Naive thymus-derived CD4-positive, alpha-beta T cell (primary cell): ENCODE measurements around the gene PARP9. TPM values are rescaled to one million over a fixed set of nuclear protein-coding genes. Genes with fewer than 3 reads are reported as not detected.

Source experiments
- ATAC-seq: fragments of 150-1000 bp; cut with Tn5 transposase; 2 replicates; pipeline ENCODE4 v1.10.0; 2021; ENCODE audit warnings: mild to moderate bottlenecking, moderate library complexity
- CTCF ChIA-PET: fragments of 350-600 bp; sonication (Branson Sonifier 250); formaldehyde crosslinking; loops from one replicate; lab custom pipeline; 2021; ENCODE audit warnings: antibody characterized with exemption; lab: Charles Lee
- POLR2A ChIA-PET: fragments of 350-600 bp; sonication (Branson Sonifier 250); formaldehyde crosslinking; loops from one replicate; lab custom pipeline; 2021; ENCODE audit warnings: antibody characterized with exemption, inconsistent platforms; lab: Charles Lee
- DNase-seq, 9 donors: peaks; one replicate each; pipeline versions ENCODE4 v3.0.0 to v3.0.0-alpha.2; 2020 to 2022; ENCODE audit warnings: mixed read lengths in 1 of 9
- H3K27ac ChIP-seq: one replicate; pipeline ENCODE4 v1.7.0; 2013; ENCODE audit warnings: mild to moderate bottlenecking, low read depth, low read length, moderate library complexity
- H3K27me3 ChIP-seq, 2 donors: one replicate each; pipeline ENCODE4 v1.7.0; 2013; ENCODE audit warnings: low read length in 2 of 2, mild to moderate bottlenecking in 2 of 2, moderate library complexity in 2 of 2; ENCODE audit not compliant: control insufficient read depth in 2 of 2, insufficient read depth in 2 of 2
- H3K36me3 ChIP-seq, 3 experiments: 1 replicate in 2 of 3; 2 replicates in 1 of 3; pipeline ENCODE4 v1.7.0; 2013; ENCODE audit warnings: low read length in 3 of 3, mild to moderate bottlenecking in 3 of 3, moderate library complexity in 1 of 3; ENCODE audit not compliant: insufficient read depth in 3 of 3, control insufficient read depth in 2 of 3
- H3K4me1 ChIP-seq, 2 donors: one replicate each; pipeline ENCODE4 v1.7.0; 2013; ENCODE audit warnings: low read length in 2 of 2, mild to moderate bottlenecking in 2 of 2, moderate library complexity in 1 of 2; ENCODE audit not compliant: control insufficient read depth in 2 of 2, insufficient read depth in 2 of 2
- H3K4me3 ChIP-seq: 2 replicates; pipeline ENCODE4 v1.7.0; 2013; ENCODE audit warnings: mild to moderate bottlenecking, low read length
- H3K9me3 ChIP-seq, 3 experiments: 1 replicate in 2 of 3; 2 replicates in 1 of 3; pipeline ENCODE4 v1.7.0; 2013; ENCODE audit warnings: low read length in 3 of 3; ENCODE audit not compliant: control insufficient read depth in 2 of 3
- H3K27ac Mint-ChIP-seq, 9 donors: one replicate each; pipeline ENCODE4 v1.8.0; 2020 to 2022; ENCODE audit warnings: mixed read lengths in 9 of 9, mild to moderate bottlenecking in 8 of 9, moderate library complexity in 5 of 9, inconsistent platforms in 2 of 9
- H3K27me3 Mint-ChIP-seq, 5 donors: one replicate each; pipeline ENCODE4 v1.8.0; 2021 to 2022; ENCODE audit warnings: mixed read lengths in 5 of 5, mild to moderate bottlenecking in 1 of 5
- H3K36me3 Mint-ChIP-seq, 5 donors: one replicate each; pipeline ENCODE4 v1.8.0; 2020 to 2022; ENCODE audit warnings: mixed read lengths in 5 of 5, mild to moderate bottlenecking in 3 of 5, inconsistent platforms in 1 of 5
- H3K4me1 Mint-ChIP-seq, 7 donors: one replicate each; pipeline ENCODE4 v1.8.0; 2020 to 2022; ENCODE audit warnings: mixed read lengths in 7 of 7, mild to moderate bottlenecking in 3 of 7, inconsistent platforms in 1 of 7
- H3K4me3 Mint-ChIP-seq, 10 donors: one replicate each; pipeline ENCODE4 v1.8.0; 2020 to 2022; ENCODE audit warnings: mild to moderate bottlenecking in 10 of 10, mixed read lengths in 10 of 10, moderate library complexity in 6 of 10, inconsistent platforms in 2 of 10
- H3K9me3 Mint-ChIP-seq, 11 donors: one replicate each; pipeline ENCODE4 v1.8.0; 2020 to 2022; ENCODE audit warnings: mixed read lengths in 11 of 11, mild to moderate bottlenecking in 4 of 11, inconsistent platforms in 1 of 11, moderate library complexity in 1 of 11
- intact Hi-C, 2 donors: fragments of 100-400 bp; cut with micrococcal nuclease; formaldehyde crosslinking; loops; one replicate each; pipeline ENCODE4 v1.15.1; 2023
- polyA plus RNA-seq, 2 donors: library from polyadenylated mRNA; unstranded; fragments of 300-500 nt; fragmentation: Illumina TruSeq; gene quantifications; one replicate each; pipeline ENCODE4 v1.2.3, GENCODE V29; 2021
- total RNA-seq, 6 experiments: library from RNA in 5 of 6; stranded (reverse) in 5 of 6; gene quantifications; 1 replicate in 5 of 6; 2 replicates in 1 of 6; pipeline ENCODE4 v1.2.3 and lab custom pipeline; 2021 to 2026

Gene PARP9
- total RNA-seq (100 to 1,000 TPM in 1 of 5 experiments, 10 to 100 TPM in 4; 17.6 to 165 (median 24.4) TPM), polyA plus RNA-seq (10 to 100 TPM; 22.4 to 39.0 TPM), total RNA-seq (lab: John Stamatoyannopoulos, UW) (45.8 reads per million, percentile 69 among the genes with 10 or more reads in this experiment)

GRCh38 chr3:122564155-122564912, at the start of gene PARP9, which contains the start of gene DTX3L:
Gene PARP9 (minus strand): TSS chr3:122564300. CDS start chr3:122559620, 4,680 bp downstream.
Gene DTX3L (plus strand): TSS chr3:122564338. CDS start chr3:122564427, 89 bp downstream.
- H3K36me3 ChIP-seq: peaks cover 0 to 36% (median 0%) of the 10 kb centered on the region in 3 experiments
- no peaks in the 10 kb centered on the region for H3K27me3 Mint-ChIP-seq
- ATAC-seq (peak; percentile 95), DNase-seq (peak; percentile 50 to 82 (median 77))
- peak within 1 kb of the TSS; percentile 98 for H3K27ac ChIP-seq
- H3K36me3 Mint-ChIP-seq: peaks cover 15 to 71% (median 18%) of the 10 kb centered on the region in 5 donors
- H3K4me3 ChIP-seq: peak within 1 kb of the TSS; percentile 75
- intact Hi-C loops: loop anchor here (1.0 to 5.0 kb wide), 17 partner anchors 9 to 1018 kb away; partner anchors contain the start of genes HSPBAP1 (in 2 of the 2), SEC22A (in 2 of the 2), EAF2 (in 1 of the 2) and FAM162A (in 1 of the 2)
- H3K4me1 ChIP-seq: peaks cover 34 to 45% of the 10 kb centered on the region in 2 donors
- CTCF ChIA-PET: interaction anchor here (1.0 to 10.1 kb wide), 3 partner anchors 10 to 115 kb away, joined by 3 to 154 read pairs (median 6); partner anchors contain the start of gene PARP14
- H3K4me3 Mint-ChIP-seq: peak within 1 kb of the TSS; percentile 88 to 100 (median 98)
- H3K27me3 ChIP-seq: no peaks in the 10 kb centered on the region
- H3K9me3 ChIP-seq: no peaks in the 10 kb centered on the region
- H3K4me1 Mint-ChIP-seq: peaks cover 58 to 91% (median 79%) of the 10 kb centered on the region in 7 donors
- POLR2A ChIA-PET: interaction anchor here (0.8 to 7.6 kb wide), 11 partner anchors 11 to 180 kb away, joined by 3 to 84 read pairs (median 5); partner anchors contain the start of genes FAM162A, KPNA1, PARP14 and PARP15
- H3K27ac Mint-ChIP-seq: peak within 1 kb of the TSS; percentile 97 to 99 (median 98)
- H3K9me3 Mint-ChIP-seq: no peaks in the 10 kb centered on the region

- Mint-ChIP-seq H3K27me3 (no peaks in the 10 kb centered on the region), H3K4me1 (peaks cover 5 to 33% (median 7%) of the 10 kb centered on the region in 7 donors), H3K4me3 (no peak overlapping the region), H3K36me3 (peaks cover 10 to 65% (median 38%) of the 10 kb centered on the region in 5 donors), H3K27ac (no peak overlapping the region), H3K9me3 (peaks cover 0 to 3% (median 0%) of the 10 kb centered on the region in 11 donors)
- ChIA-PET CTCF (no interaction called here), POLR2A (interaction anchor here (0.7 kb wide), 1 partner anchor 87 kb away, joined by 3 read pairs; no protein-coding TSS in a partner anchor)
- no peak for DNase-seq
- intact Hi-C loops: no loop called here
- no peak overlapping the region for H3K4me3 ChIP-seq
- H3K27me3 ChIP-seq: no peaks in the 10 kb centered on the region
- no peak for ATAC-seq
- H3K4me1 ChIP-seq: no peaks in the 10 kb centered on the region
- H3K27ac ChIP-seq: no peak overlapping the region
- H3K36me3 ChIP-seq: peaks cover 4 to 23% (median 6%) of the 10 kb centered on the region in 3 experiments
- H3K9me3 ChIP-seq: no peaks in the 10 kb centered on the region
Observed at GRCh38 chr3:122612696-122613095, 48.6 kb upstream of the PARP9 start.

GRCh38 chr3:122609798-122610559, 45.9 kb upstream of the PARP9 start:
- Mint-ChIP-seq H3K4me3 (peak overlapping the region in 2 of 10 donors; percentile 72 to 74), H3K27ac (peak overlapping the region in 7 of 9 donors; percentile 39 to 96 (median 89)), H3K36me3 (peaks cover 10 to 51% (median 32%) of the 10 kb centered on the region in 5 donors), H3K9me3 (peaks cover 0 to 3% (median 0%) of the 10 kb centered on the region in 11 donors), H3K27me3 (no peaks in the 10 kb centered on the region), H3K4me1 (peaks cover 5 to 33% (median 8%) of the 10 kb centered on the region in 7 donors)
- Histone ChIP-seq H3K27me3 (no peaks in the 10 kb centered on the region), H3K4me1 (no peaks in the 10 kb centered on the region), H3K27ac (no peak overlapping the region), H3K36me3 (peaks cover 0 to 23% (median 6%) of the 10 kb centered on the region in 3 experiments), H3K9me3 (no peaks in the 10 kb centered on the region), H3K4me3 (no peak overlapping the region)
- DNase-seq (peak in 1 of 9 donors; percentile 30), ATAC-seq (peak; percentile 73)
- CTCF ChIA-PET: no interaction called here
- intact Hi-C loops: loop anchor here (1.0 to 5.0 kb wide), 4 partner anchors 33 to 70 kb away; partner anchors contain the start of genes DTX3L (in 2 of the 2), PARP9 (in 2 of the 2), PARP14 (in 1 of the 2) and PARP15 (in 1 of the 2)
- POLR2A ChIA-PET: no interaction called here

DNA sequence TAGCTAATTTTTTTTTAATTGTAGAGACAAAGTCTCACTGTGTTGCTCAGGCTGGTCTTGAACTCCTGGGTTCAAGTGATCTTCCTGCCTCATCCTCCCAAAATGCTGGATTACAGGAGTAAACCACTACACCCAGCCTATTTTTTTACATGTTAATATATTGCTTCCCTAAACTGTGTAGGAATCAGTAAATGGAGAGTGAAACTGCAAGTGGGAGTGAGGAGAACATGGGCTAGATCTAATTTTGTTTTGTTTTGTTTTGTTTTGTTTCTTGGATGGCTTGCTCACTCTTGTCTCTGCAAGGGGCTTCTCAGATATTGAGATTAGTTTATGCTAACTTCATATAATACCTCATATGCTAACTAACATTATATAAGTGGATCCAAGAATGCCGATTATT, 44.8 kb upstream of the PARP9 start:
- H3K9me3 ChIP-seq: no peaks in the 10 kb centered on the region
- H3K27me3 ChIP-seq: no peaks in the 10 kb centered on the region
- intact Hi-C loops: loop anchor here in 1 of 2 donors (5.0 kb wide), 1 partner anchor 47 kb away; the partner anchor contains the start of genes DTX3L and PARP9
- peaks cover 0 to 23% (median 6%) of the 10 kb centered on the region in 3 experiments for H3K36me3 ChIP-seq
- Mint-ChIP-seq H3K27me3 (no peaks in the 10 kb centered on the region), H3K9me3 (peaks cover 0 to 3% (median 0%) of the 10 kb centered on the region in 11 donors), H3K4me1 (peaks cover 5 to 36% (median 8%) of the 10 kb centered on the region in 7 donors), H3K4me3 (peak overlapping the region in 1 of 10 donors; percentile 44), H3K36me3 (peaks cover 10 to 51% (median 33%) of the 10 kb centered on the region in 5 donors), H3K27ac (peak overlapping the region in 3 of 9 donors; percentile 21 to 93 (median 71))
- no peak overlapping the region for H3K4me3 ChIP-seq
- no peaks in the 10 kb centered on the region for H3K4me1 ChIP-seq
- H3K27ac ChIP-seq: no peak overlapping the region
- CTCF ChIA-PET: no interaction called here
- DNase-seq (no peak), ATAC-seq (no peak)
- POLR2A ChIA-PET: no interaction called here

DNA sequence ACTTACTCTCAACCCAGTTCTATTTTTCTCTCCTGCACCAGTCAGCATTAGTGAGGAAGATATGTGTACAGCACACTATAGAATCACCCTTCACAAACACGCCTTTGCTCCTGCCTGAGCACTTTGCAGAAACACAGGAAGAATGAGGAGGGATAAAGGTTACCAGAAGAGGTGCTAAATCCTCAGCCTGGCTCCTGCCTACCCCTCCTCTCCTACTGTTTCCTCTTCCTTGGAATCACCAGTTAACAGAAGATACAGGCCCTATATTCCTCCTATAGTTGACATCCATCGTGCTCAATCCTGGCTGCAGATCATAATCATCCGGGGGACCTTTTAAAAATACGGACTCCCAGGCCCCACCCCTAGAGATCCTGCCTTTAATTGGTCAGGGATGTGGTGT, 42.2 kb upstream of the PARP9 start:
- Histone ChIP-seq H3K4me1 (no peaks in the 10 kb centered on the region), H3K9me3 (no peaks in the 10 kb centered on the region), H3K4me3 (no peak overlapping the region), H3K36me3 (peaks cover 0 to 11% (median 6%) of the 10 kb centered on the region in 3 experiments), H3K27ac (no peak overlapping the region), H3K27me3 (no peaks in the 10 kb centered on the region)
- no peak for DNase-seq
- Mint-ChIP-seq H3K36me3 (peaks cover 10 to 51% (median 39%) of the 10 kb centered on the region in 5 donors), H3K27me3 (no peaks in the 10 kb centered on the region), H3K4me3 (no peak overlapping the region), H3K4me1 (peaks cover 9 to 43% (median 14%) of the 10 kb centered on the region in 7 donors), H3K27ac (peak overlapping the region in 2 of 9 donors; percentile 17 to 61), H3K9me3 (peaks cover 0 to 3% (median 0%) of the 10 kb centered on the region in 11 donors)
- intact Hi-C loops: loop anchor here in 1 of 2 donors (5.0 kb wide), 1 partner anchor 44 kb away; the partner anchor contains the start of genes DTX3L and PARP9
- CTCF ChIA-PET: no interaction called here
- POLR2A ChIA-PET: no interaction called here
- no peak for ATAC-seq
